Breast epithelium (tissue), 3 donors: ENCODE results near the gene PDZD7.

Experiments used
- POLR2A ChIP-seq: fragments of 450-650 bp; IDR thresholded peaks from one replicate; pipeline ENCODE4 v1.6.1; 2016; ENCODE audit warnings: antibody characterized with exemption, mild to moderate bottlenecking, moderate library complexity
- TF ChIP-seq, protein P1 (sequence below), 3 donors: fragments of 450-650 bp; IDR thresholded peaks; one replicate each; pipeline ENCODE4 v1.5.1; 2016 to 2017; ENCODE audit warnings: antibody characterized with exemption in 3 of 3, mild to moderate bottlenecking in 3 of 3, moderate library complexity in 3 of 3

DNA sequence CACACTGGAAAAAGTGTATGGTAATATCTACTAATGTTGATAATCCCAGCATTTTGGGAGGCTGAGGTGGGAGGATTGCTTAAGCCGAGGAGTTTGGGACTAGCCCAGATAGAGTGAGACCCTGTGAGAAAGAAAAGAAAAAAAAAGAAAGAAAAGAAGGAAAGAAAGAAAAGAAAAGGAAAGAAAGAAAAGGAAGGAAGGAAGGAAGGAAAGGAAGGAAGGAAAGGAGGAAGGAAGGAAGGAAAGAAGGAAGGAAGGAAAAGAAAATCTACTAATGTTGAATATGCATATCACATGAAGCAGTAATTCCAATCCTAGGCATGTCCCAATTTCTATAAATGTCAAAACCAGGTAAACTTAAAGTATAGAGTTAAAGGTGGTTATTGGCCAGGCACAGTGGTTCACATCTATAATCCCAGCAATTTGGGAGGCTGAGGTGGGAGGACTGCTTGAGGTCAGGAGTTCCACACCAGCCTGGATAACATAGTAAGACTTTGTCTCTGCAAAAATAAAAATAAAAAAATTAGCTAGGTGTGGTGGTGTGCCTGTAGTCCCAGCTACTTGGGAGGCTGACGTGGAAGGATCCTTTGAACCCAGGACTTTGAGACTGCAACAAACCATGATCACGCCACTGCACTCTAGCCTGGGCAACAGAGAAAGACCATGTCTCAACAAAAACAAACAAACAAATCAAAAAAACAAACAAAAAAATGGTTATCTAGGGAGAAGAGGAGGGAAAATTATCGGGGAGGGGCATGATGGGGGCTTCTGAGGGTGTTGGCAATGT, 25.6 kb upstream of the PDZD7 start:
- no peak for TF ChIP-seq POLR2A
- TF ChIP-seq, protein P1, sequence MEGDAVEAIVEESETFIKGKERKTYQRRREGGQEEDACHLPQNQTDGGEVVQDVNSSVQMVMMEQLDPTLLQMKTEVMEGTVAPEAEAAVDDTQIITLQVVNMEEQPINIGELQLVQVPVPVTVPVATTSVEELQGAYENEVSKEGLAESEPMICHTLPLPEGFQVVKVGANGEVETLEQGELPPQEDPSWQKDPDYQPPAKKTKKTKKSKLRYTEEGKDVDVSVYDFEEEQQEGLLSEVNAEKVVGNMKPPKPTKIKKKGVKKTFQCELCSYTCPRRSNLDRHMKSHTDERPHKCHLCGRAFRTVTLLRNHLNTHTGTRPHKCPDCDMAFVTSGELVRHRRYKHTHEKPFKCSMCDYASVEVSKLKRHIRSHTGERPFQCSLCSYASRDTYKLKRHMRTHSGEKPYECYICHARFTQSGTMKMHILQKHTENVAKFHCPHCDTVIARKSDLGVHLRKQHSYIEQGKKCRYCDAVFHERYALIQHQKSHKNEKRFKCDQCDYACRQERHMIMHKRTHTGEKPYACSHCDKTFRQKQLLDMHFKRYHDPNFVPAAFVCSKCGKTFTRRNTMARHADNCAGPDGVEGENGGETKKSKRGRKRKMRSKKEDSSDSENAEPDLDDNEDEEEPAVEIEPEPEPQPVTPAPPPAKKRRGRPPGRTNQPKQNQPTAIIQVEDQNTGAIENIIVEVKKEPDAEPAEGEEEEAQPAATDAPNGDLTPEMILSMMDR (IDR thresholded peaks at IDR 0.05) = no peak
